Spinal cord (tissue), 10 donors: ENCODE results near the gene PKD1L1. TPM values are rescaled to one million over a fixed set of nuclear protein-coding genes. Genes with fewer than 3 reads are reported as not detected.
"Not testable (repeated sequence)": the region's sequence is repeated elsewhere in the genome, so short reads cannot be mapped to it uniquely, and the experiment has no call there.

Experiments used
- DNase-seq, 6 donors: peaks; one replicate each; pipeline versions ENCODE4 v3.0.0 to v3.0.0-alpha.2; 2013 to 2015; ENCODE audit warnings: low spot score in 6 of 6, low read depth in 4 of 6
- H3K27ac ChIP-seq: one replicate; pipeline ENCODE4 v1.5.1; 2013; ENCODE audit warnings: low read depth, low read length, control low read depth
- H3K27me3 ChIP-seq: one replicate; pipeline ENCODE4 v1.6.1; 2013; ENCODE audit warnings: low read length; ENCODE audit not compliant: control insufficient read depth, insufficient read depth
- H3K36me3 ChIP-seq: one replicate; pipeline ENCODE4 v1.6.1; 2013; ENCODE audit warnings: low read length; ENCODE audit not compliant: control insufficient read depth, insufficient read depth
- H3K4me1 ChIP-seq: one replicate; pipeline ENCODE4 v1.6.1; 2013; ENCODE audit warnings: low read length; ENCODE audit not compliant: control insufficient read depth, insufficient read depth
- H3K4me3 ChIP-seq: one replicate; pipeline ENCODE4 v1.5.1; 2013; ENCODE audit warnings: low read depth, low read length, control low read depth
- H3K9me3 ChIP-seq: one replicate; pipeline ENCODE4 v1.6.1; 2013; ENCODE audit warnings: low read length; ENCODE audit not compliant: control insufficient read depth, insufficient read depth
- WGBS: methylation state at CpG from one replicate; pipeline ENCODE4 v1.1.5; 2013; ENCODE audit warnings: missing lambda C conversion rate; ENCODE audit not compliant: insufficient coverage; 5-methylcytosine and 5-hydroxymethylcytosine counted together
- polyA plus RNA-seq, 2 donors: library from polyadenylated mRNA; unstranded; fragments of 120-200 nt; gene quantifications; one replicate each; pipeline ENCODE4 v1.2.1, GENCODE V29; 2013; ENCODE audit not compliant: insufficient read length in 2 of 2
- total RNA-seq, 2 donors: library from RNA; depleted of rRNA in 1 of 2; stranded (reverse); fragments of 120-200 nt in 1 of 2; fragments of >200 nt in 1 of 2; gene quantifications; one replicate each; pipeline versions ENCODE4 v1.2.3 to v1.2.4, GENCODE V29; 2013 to 2014
- donor health status: healthy.

PKD1L1 gene
- total and polyA plus RNA-seq, 4 donors = 0.44 to 1.4 (median 1.1) TPM

GRCh38 chr7:47949703-47950102 is 1.4 kb upstream of the PKD1L1 start:
- H3K36me3 ChIP-seq = peaks cover 5% of the 10 kb centered on the region
- H3K27me3 ChIP-seq = no peaks in the 10 kb centered on the region
- no peak overlapping the region for H3K4me3 ChIP-seq
- 79% methylated on average over 3 of the region's 4 CpGs for WGBS
- no peaks in the 10 kb centered on the region for H3K4me1 ChIP-seq
- no peaks in the 10 kb centered on the region for H3K9me3 ChIP-seq
- no peak overlapping the region for H3K27ac ChIP-seq
- DNase-seq = no peak

GRCh38 chr7:47947355-47947749 is 914 bp downstream of the PKD1L1 start:
- Histone ChIP-seq H3K27ac (no peak overlapping the region), H3K36me3 (no peaks in the 10 kb centered on the region), H3K27me3 (no peaks in the 10 kb centered on the region), H3K9me3 (no peaks in the 10 kb centered on the region), H3K4me1 (no peaks in the 10 kb centered on the region), H3K4me3 (no peak overlapping the region)
- no peak for DNase-seq
- 93% methylated on average over 3 of the region's 7 CpGs for WGBS

- Histone ChIP-seq H3K4me1 (no peaks in the 10 kb centered on the region), H3K4me3 (no peak overlapping the region), H3K9me3 (no peaks in the 10 kb centered on the region), H3K36me3 (no peaks in the 10 kb centered on the region), H3K27me3 (no peaks in the 10 kb centered on the region), H3K27ac (no peak overlapping the region)
- no peak for DNase-seq
- 84% methylated on average over 5 of the region's 7 CpGs for WGBS
Measured at GRCh38 chr7:47946581-47947354, 1.5 kb downstream of the PKD1L1 start.

- no peaks in the 10 kb centered on the region for H3K36me3 ChIP-seq
- WGBS = 25% methylated on average over 5 of the region's 8 CpGs
- H3K9me3 ChIP-seq = no peaks in the 10 kb centered on the region
- no peak overlapping the region for H3K4me3 ChIP-seq
- DNase-seq = peak in 5 of 6 donors; percentile 67 to 94 (median 75)
- peaks cover 5% of the 10 kb centered on the region for H3K4me1 ChIP-seq
- no peak overlapping the region for H3K27ac ChIP-seq
- H3K27me3 ChIP-seq = no peaks in the 10 kb centered on the region
Measured at GRCh38 chr7:47945261-47946015, 2.8 kb downstream of the PKD1L1 start.

GRCh38 chr7:47944536-47945260 is 3.6 kb downstream of the PKD1L1 start:
- no peak overlapping the region for H3K27ac ChIP-seq
- H3K9me3 ChIP-seq = no peaks in the 10 kb centered on the region
- no peak for DNase-seq
- no peaks in the 10 kb centered on the region for H3K27me3 ChIP-seq
- peaks cover 7% of the 10 kb centered on the region for H3K4me1 ChIP-seq
- WGBS = 80% methylated on average over 7 of the region's 12 CpGs
- H3K4me3 ChIP-seq = no peak overlapping the region
- H3K36me3 ChIP-seq = no peaks in the 10 kb centered on the region

GRCh38 chr7:47943676-47944474 is 4.4 kb downstream of the PKD1L1 start:
- Histone ChIP-seq H3K27me3 (no peaks in the 10 kb centered on the region), H3K9me3 (no peaks in the 10 kb centered on the region), H3K36me3 (no peaks in the 10 kb centered on the region), H3K4me1 (peaks cover 10% of the 10 kb centered on the region), H3K4me3 (no peak overlapping the region), H3K27ac (no peak overlapping the region)
- 84% methylated on average over 5 of the region's 8 CpGs for WGBS
- peak in 1 of 6 donors; percentile 15 for DNase-seq

- H3K9me3 ChIP-seq, DNase-seq, H3K36me3 ChIP-seq, H3K4me3 ChIP-seq, H3K27me3 ChIP-seq, H3K27ac ChIP-seq: not testable (repeated sequence)
- peaks cover 21% of the 10 kb centered on the region for H3K4me1 ChIP-seq
- 100% methylated on average over 4 of the region's 10 CpGs for WGBS
Measured at GRCh38 chr7:47942651-47943050, 5.6 kb downstream of the PKD1L1 start.

- H3K27me3 ChIP-seq = no peaks in the 10 kb centered on the region
- H3K27ac ChIP-seq = no peak overlapping the region
- DNase-seq = no peak
- 90% methylated on average over 3 of the region's 10 CpGs for WGBS
- H3K9me3 ChIP-seq = no peaks in the 10 kb centered on the region
- no peak overlapping the region for H3K4me3 ChIP-seq
- H3K4me1 ChIP-seq = peaks cover 26% of the 10 kb centered on the region
- H3K36me3 ChIP-seq = no peaks in the 10 kb centered on the region
Measured at GRCh38 chr7:47942132-47942531, 6.1 kb downstream of the PKD1L1 start.
